ENCODE results near the gene NR2F1-AS1.

DNA sequence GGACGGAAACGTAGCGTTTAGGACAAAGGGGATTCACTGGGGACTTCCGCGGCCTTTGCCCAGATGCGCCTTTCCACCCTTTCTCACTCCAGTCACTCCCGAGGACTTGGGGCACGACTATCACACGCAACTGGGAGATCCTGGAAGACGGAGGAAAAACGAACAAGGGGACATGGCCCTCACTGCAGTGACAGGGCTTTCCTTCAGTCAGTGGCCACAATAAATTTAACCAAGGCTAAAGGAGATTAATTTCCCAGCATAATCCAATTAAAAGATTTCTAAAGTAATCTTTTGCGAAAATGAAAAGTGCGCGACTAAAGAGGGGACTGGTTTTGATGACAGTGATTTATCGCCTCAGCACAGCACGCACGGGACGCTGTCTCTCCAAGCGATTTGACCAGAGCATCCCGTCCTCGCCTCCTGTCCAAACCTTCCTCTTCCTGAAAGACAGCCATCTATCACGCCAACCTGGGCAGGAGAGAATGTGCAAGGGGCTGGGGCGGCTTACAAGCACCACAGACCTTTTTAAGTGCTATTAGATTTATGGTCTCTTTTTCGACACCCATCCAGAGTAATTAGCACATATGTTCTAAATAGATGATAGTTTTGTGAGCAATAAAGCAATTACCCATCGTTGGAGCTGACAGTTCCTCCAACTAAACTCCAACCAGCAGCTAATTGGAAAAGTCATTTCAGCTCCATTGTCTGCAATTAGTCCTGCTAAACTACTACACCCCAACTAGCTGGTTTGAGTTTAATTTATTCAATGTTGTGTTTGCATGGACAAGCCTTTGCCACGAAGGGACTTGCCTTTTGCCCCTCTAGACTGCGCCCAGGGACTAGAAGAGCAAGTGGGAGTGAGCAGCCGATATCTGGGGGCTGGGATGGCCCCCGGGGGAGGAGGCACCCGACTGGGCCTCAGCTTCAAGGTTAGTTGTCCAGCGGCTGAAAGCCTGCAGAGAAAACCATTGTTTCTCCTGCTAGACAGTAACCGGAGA is 7.4 kb downstream of the NR2F1-AS1 start:
- TF ChIP-seq, protein P1, sequence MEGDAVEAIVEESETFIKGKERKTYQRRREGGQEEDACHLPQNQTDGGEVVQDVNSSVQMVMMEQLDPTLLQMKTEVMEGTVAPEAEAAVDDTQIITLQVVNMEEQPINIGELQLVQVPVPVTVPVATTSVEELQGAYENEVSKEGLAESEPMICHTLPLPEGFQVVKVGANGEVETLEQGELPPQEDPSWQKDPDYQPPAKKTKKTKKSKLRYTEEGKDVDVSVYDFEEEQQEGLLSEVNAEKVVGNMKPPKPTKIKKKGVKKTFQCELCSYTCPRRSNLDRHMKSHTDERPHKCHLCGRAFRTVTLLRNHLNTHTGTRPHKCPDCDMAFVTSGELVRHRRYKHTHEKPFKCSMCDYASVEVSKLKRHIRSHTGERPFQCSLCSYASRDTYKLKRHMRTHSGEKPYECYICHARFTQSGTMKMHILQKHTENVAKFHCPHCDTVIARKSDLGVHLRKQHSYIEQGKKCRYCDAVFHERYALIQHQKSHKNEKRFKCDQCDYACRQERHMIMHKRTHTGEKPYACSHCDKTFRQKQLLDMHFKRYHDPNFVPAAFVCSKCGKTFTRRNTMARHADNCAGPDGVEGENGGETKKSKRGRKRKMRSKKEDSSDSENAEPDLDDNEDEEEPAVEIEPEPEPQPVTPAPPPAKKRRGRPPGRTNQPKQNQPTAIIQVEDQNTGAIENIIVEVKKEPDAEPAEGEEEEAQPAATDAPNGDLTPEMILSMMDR (IDR thresholded peaks at IDR 0.05) = no peak
- TF ChIP-seq POLR2A (IDR thresholded peaks at IDR 0.05) = no peak
